Germinal center (tissue), 1 donor: Measurements from ENCODE around the gene SCARB1.

ENCODE experiments used
- DNase-seq: peaks from one replicate; pipeline ENCODE4 v3.0.0; 2012; ENCODE audit warnings: mixed read lengths, low spot score

SCARB1 gene

DNA sequence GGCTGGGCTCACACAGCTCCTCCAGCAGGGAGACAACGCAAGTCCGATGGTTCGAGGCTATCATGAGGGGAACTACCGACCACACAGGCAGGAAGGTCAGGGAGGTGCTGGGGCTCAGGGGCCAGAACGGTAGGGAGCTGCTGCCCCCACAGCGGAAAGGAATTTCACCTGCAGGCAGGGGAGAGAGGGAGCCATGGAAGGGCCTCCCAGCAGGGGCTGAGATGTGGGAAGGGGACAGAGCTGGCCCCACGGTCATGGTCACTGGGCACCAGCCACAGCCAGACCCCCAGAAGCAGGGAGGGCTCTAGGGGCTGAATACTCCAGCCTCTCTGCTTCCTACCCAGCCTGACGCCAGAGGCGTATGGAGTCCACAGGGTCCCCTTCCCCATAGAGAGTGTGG, 103.1 kb downstream of the SCARB1 start:
- no peak for DNase-seq

DNA sequence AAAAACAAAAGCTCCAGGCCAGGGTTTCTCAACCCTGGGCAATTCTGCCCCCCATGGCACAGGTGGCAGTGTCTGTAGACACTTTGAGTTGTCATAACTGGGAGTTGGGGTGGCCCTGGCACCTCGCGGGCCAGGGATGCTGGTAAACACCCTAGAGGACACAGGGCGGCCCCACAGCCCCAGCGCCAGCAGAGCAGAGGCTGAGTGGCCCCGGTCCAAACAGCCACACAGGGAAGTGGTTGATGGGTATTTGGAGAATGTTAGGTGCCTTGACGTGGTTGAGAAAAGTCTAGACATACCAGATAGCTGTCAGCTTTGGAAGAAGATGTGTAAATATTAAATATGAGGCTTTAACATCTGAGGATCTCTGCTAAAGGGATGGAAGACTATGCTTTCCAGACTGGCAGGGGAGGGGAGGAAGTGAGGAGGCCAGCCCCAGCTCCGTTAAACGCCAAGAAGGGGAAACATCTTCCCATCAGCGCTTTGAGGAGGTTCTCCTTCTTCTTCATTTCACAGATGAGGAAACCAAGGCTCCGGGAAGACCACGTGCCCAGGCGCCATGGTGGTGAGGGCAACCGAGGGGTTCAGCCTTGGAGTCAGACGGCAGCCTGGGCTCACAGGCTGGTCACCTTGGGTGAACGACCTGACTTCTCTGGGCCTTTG, 103.7 kb downstream of the SCARB1 start:
- DNase-seq = no peak

DNA sequence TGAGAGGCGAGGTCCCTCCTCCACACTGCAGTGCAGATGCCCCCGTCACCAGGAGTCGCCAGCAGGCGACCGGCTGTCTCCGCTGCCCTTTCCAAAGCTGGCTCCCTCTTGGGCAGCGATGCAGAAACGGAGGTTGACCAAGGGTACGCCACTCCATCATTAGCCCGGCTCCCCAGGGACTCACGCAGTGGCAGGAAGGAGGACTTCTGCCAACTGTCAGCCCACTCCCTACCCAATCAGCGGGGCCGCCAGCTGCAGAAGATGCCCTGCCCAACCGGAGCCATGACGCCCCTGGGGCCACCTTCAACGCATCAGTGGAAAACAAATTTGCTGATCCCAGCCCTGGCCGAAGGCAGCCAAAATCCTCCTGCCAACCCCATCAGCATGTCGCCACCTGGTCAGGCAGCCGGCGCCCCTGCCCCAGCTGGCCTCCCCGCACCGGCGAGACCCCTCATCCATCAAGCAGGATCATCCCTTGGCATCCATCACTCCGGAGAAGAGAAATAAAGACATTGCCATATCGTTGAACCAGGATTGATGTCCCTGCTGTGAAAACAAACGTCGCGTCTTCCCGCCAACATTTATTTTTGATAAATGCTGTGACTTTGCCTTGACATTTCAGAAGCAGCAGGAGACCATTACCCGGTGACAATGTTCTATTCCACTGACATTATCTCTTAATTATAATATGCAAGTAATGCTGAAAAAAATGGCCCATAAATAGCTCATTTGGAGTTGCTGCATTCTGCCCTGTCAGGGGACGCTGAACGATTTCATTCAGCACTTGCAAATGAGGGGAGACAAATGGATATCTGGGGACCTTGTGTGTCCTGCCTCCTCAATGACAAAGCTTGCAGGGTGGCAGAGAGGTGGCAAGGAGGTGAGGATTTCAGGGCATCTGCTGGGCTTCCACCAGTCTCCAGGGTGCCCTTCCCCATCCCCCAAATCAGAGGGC, 105.1 kb downstream of the SCARB1 start:
- DNase-seq = no peak

DNA sequence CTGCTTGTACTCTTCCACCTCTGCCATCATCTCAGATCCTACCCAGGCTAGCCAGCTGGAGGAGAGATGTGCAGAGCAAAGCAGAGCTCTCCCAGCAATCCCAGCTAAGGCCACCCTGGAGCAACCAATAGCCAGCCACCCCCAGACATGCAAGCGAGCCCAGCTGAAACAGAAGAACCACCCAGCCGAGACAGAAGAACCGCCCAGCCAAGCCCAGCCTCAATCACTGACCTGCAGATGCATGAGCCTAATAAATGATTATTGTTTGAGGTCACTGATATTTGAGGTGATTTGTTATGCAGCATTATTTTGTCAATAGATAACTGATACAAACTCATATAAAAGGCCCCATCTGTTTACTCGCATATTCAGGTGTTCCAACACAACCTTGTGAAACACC, 106.3 kb downstream of the SCARB1 start:
- no peak for DNase-seq

DNA sequence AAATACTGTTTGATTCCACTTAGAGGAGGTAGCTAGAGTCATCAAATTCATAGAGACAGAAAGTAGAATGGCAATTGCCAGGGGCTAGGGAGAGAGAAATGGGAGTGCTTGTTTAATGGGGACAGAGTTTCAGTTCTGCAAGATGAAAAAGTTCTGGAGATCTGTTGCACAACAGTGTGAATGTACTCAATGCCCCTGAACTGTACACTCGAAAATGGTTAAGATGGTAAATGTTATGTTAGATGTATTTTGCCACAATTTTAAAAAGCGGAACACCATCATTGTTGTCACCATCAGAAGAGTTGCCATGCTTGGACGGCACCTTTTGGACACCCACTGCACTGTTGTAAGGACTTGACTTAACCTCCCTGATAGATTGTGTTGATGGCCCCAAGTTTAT, 106.9 kb downstream of the SCARB1 start:
- DNase-seq = no peak

DNA sequence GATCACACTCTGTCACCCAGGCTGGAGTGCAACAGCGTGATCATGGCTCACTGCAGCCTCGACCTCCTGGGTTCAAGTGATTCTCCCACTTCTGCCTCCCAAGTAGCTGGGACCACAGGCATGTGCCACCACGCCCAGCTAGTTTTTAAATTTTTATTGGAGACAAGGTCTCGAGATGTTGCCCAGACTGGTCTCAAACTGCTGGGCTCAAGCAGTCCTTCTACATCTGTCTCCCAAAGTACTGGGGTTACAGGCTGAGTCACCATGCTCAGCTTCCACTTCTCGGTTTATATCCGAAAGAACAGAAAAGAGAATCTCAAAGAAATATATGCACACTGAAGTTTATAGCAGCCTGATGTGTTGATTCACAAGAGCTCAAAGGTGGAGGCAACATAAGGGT, 107.5 kb downstream of the SCARB1 start:
- no peak for DNase-seq

DNA sequence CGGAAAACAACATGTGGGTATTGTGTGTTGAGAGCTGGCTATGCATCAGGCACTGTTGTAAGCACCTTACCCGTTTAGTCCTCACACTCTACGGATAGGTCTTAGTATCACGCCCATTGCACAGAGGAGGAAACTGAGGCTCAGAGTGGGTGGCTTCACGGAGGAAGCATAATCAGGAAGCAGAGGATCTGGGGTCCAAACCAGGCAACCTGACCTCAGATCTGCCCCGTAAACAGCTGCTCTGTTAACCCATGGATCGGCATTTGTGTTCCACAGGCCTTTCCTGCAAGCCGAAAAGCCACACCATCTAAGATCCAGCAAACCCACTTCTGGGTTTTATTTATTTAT, 107.9 kb downstream of the SCARB1 start:
- DNase-seq = no peak

DNA sequence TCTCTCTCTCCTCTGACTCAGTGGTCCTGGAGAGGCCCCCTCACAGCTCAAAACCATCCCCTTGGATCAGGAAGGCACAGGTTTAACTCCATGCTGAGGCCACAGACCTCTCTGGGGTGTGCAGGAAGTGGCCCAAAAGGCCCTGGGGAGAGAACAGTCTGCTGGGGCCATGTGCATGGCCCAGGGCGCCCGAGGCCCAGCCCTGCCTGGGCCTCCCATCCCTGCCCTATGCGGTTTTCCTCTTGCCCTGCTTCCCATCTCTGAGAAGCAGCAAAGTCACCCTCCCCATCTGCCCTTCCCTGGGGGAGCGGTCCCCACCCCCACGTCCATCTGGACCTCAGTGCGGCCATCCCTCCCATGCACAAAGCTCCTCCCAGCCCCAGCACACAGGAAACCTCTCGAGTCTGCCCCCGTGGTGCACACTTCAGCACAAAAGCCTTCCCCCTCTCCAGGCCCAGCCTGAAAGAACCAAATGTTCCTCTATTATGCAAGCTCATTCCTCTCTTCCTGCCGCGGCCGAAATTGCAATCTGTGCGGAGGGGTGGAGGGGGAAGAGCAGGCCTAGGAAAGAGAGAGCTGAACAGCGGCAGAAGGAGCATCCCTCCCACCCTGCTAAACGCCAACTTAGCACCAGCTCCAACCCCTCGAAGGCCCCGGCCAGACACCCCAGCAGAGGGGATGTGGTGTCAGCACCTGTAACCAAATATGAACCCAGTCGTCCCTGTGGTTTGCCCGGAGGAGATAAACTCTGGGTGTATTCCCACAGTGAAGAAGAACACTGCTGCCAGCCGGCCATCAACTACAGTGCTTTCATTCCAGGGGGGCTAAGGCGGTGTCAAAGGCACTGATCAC, 108.5 kb downstream of the SCARB1 start:
- no peak for DNase-seq

DNA sequence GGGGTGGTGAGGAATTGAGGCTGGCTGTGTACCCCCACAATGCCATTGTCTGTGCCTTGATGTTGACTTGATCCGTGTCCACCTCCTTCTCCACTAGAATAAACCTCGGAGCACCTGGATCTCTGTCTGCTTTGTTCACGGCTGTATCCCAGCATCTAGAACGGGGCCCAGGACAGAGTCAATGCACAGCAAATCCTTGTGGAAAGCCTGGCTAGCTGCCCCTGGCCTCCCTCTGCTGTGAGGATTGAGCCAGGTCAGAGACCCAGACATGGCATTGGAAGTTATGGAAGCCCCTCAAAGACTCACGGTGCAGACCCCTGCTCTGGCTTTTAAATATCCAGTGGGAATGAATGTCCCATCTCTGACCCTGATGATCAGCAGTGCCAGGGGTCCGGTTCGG, 109.2 kb downstream of the SCARB1 start:
- no peak for DNase-seq

DNA sequence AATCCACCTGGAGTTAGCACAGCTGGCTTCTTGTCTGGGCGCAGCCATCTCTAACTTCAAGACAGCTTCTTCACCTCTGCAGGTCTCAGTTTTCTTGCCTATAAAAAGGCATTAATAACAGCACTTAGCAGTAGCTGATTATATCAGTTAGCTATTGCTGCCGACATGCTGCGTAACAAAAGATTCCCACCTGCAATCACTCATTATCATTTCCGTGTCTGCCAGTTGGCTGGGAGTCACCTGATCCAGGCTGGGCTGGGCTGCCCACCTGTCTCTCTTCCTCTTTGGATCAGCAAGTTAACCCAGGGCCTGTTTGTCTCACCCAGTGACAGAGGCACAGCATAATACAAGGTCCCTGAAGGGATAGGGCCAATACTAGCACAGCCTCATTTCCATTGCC, 109.7 kb downstream of the SCARB1 start:
- no peak for DNase-seq

DNA sequence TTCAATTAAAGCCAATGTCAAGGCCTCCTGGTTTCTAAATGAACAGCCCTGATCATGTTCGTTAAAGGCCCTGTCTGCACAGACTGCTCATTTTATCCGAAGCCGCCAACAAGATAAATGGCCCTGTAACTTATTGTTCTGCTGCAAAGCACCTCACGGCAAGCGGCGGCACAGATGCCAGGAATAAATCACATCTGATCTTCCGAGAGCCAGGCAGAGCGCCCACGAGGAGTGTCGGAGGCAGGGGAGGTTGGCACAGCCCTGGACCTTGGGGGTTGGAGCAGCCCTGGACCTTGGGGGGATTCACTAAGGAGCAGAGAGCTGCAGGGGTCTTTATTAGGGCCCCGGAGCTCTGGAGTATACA, 110.5 kb downstream of the SCARB1 start:
- no peak for DNase-seq

DNA sequence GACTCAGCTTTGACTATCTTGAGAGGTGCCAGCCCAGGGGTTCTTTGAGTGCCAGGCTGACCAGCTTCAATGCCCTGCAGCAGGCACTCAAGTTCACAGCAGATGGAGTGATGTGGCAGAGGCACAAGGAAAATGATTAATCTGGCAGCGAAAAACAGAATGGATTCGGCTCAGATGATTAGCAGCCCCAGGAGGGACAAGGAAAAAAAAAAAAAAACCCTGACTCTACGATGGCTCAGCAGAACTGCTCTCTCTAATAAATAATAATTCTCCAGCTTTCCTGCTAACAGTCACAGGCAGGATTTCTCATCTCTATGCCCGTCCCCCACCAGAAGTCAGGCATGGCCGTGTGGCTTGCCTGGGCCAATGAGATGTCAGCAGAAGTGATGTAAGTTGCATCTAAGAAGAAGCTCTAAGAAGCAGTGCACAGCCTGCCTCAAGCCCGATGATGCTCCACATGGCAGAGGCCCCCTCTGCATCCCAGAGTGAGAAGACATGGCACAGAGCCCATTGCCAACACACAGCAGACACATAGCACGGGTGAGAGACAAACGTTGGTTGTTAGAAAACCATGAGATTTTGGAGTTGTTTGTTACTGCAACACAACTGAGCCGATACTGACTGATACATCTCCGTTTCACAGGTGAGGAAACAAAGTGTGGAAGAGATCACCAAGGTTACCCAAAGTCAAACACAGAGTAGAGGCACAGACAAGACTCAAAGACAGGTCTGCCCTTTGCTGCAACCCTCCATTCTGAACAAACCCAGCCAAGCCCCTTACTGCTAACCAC, 111.0 kb downstream of the SCARB1 start:
- DNase-seq = no peak

DNA sequence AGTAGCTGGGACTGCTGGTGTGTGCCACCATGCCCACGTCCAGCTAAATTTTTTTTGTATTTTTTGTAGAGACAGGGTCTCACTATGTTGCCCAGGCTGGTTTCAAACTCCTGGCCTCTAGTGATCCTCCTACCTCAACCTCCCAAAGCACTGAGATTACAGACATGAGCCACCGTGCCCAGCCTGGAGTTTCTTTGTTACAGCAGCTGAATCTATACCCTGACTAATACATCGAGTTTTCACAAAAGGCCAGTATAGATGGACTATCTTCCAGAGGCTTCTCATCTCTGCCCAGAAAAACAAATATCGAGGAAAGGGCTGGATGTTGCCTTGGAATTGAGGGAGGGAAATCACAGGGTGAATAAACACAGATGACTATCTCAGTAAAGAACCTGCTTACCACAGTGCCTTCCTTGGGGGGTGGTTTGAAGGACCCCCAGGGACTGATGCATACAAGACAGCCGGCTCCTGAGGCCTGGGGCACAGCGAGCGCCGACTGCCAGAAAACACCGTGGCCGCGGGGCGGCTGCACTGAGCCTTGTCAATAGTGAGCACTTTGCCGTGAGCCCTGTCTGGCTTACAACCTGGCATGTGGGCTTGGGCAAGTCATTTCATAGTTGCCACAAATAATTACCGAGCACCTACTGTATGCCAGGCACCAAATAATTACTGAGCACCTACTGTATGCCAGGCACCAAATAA, 111.9 kb downstream of the SCARB1 start:
- DNase-seq = no peak

DNA sequence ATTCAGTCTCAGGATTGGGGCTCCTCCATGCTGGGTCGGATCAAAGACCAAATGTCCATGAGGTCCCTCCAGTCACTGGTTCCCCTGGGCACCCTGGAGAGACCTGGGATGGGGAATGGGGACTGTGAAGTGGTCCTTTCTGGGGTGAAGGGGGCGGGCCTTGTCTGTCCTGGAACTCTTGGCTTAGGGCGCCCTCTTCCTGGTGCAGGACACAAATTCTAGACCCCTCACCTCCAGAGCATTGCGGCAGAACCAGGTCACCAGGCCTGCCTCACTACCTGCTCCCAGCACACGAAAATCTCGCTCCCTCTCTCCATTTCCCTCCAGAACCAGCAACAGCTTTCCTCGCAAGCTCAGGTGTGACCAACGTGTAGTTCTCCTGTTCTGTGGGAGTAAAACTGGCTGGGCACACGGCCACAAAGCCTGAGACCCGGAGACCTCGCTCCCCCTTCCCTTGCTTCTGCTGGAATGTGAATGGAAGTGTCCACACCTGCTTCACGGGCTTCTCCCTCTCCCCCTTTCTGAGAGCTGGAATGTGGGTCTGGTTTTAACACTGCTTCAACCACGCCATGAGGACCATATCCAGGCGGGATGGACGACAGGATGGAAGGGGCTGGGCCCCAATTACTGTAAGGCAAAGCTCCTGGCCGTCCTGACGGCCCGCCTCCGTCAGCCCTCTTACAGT, 112.7 kb downstream of the SCARB1 start:
- DNase-seq = no peak

DNA sequence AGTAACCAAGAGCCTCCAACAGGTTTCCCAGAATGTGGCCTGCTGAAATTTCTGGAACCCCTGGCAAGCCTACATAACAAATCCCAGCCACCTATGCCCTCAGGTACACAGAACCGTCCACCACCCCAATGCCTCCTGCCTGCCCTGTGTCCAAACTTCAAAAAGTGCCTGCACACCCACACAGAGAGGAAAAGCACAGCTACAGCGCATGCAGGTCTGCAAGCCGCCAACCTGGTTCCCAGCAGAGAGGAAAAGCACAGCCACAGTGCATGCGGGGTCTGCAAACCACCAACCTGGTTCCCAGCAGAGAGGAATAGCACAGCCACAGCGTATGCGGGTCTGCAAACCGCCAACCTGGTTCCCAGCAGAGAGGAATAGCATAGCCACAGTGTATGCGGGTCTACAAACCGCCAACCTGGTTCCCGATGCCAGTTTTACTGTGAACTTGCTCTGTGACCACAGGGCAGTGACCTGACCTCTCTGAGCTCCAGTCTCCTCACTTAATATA, 113.5 kb downstream of the SCARB1 start:
- DNase-seq = no peak

DNA sequence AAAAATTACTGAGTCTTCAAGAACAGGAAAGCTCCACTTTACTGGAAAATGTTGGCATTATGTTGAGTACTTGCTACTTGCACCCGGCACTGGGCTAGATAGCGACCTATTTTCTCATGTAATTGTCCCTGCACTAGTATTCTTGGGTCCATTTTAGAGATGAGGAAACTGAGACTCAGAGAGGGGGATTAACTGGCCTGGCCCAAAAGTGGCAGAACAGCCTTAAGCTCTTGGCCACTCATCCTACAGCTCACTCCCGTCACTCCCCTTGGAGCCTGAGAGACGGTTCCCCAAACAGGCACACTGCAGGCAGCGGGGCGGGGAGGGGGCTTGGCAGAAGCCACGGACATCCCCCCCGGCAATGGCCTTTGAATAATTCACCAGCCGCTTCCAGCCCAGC, 113.9 kb downstream of the SCARB1 start:
- DNase-seq = no peak

DNA sequence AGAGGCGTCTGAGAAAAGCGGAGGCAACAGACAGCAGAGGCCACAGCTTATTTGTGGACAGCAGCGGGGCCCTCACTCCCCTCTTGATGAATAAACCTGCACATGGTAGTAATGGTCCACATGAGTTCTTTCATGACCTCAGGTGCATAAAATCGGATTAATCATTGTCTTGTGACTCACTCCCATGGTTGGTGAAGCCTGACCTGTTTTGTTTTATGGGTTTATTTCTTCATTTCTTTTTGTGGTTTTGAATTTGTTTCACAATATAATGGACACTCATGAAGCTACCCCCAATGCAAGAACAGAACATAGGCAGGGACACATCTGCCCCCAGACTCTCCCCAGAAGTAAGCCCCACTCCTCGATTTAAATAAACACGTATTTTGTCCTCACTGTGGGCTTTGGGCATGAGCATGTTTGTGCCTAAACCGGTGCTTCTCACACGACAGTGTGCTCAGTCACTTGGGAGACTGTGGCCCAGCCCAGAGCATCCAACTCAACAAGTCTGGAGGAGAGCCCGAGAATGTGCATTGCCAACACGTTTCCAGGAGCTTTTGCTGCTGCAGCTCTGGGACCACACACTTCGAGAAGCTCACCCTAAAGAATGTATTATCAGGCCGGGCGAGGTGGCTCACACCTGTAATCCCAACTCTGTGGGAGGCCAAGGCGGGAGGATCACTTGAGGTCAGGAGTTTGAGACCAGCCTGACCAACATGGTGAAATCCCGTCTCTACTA, 116.1 kb downstream of the SCARB1 start:
- no peak for DNase-seq

DNA sequence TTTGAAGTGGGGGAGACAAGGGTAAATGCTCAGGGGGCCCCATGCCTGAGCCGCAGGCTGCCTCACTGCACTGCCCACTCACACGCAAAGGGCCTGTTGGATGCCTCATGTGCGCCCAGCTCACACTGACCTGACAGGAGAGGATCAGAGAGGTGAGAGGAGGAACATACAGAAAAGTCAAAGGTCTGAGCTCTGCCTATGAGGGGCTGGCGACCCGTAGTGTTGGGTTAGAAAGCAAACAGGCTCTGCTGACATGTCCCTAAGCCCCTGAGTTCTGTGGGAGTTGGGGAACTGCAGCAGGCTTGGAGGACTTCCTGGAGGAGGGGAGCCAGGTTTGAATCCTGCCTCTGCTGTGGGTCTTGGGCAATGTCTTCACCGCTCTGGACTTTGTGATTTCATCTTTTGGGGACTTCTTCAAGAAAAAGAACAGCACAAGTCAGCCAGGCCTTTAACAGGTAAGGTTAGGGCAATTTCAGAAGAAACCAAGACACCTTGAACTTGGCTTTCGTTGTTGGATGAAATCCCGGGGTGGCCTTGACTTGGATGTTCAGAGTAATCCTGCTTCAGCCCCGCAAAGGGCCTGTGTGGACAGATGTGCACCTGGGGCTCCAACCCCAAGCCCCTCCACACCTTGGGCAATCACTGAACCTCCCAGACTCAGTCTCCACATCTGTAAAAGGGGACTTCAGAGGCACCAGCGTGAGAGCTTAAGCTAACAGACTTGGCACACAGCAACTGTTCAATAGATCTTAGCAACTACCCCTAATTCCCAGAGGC, 116.8 kb downstream of the SCARB1 start:
- no peak for DNase-seq
